ENCODE data around the gene TCP10L.
"Not testable (repeated sequence)": the region's sequence is repeated elsewhere in the genome, so short reads cannot be mapped to it uniquely, and the experiment has no call there.

TCP10L gene

DNA sequence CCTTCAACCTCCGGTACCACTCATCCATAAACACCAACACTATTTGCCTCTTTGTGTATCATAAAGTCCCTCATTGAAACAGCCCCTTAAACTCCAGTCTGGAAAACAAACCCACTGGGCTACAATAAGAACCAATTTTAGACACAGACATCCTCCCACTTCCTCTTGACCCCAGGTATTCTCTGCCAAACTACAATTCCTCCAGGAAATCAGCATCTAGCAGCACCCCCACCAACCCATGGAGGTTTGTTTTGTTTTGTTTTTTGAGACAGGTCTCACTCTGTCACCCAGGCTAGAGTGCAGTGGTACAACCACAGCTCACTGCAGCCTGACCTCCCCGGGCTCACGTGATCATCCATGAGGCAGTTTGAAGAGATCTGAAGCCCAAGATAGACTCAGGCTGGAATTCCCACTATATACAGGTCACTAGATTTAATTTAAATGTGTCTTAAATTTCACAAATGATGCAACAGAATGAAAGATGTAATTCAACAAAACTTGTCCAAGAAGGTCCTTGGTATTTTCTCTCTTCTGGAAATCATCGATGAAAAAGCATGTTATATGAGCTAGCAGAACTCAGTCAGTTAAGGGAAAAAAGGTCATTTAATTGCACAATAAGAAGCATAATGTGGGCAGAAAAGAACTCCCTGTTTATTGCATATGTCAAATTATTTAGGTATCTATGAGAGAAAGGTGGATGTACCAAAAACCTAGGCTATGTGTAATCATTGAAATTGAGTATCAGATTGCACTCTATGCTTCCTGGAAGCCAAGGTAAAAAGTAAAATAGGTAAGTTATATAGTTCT lies 30.3 kb downstream of the TCP10L start:
- DNase-seq (ENCODE audit: low read depth): no peak

DNA sequence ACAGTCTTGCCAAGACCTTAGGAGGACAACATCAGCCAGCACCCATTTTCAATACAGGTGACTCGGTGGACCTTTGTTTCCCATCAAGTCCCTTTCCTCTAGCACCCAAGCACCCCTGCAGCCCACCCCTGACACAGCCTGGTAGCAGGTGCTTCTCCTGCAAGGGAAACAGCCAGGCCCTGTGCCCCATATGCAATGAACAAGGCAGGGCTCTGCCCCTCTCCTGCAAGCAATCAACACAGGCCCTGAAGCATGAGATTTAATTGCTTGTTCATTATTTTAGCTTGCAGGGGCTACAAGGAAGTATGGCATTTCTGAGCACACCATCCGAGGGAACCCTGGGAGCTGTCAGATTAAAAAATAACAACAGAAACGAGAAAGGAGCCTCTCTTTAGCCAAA lies 35.4 kb downstream of the TCP10L start:
- DNase-seq (ENCODE audit: low read depth): no peak

DNA sequence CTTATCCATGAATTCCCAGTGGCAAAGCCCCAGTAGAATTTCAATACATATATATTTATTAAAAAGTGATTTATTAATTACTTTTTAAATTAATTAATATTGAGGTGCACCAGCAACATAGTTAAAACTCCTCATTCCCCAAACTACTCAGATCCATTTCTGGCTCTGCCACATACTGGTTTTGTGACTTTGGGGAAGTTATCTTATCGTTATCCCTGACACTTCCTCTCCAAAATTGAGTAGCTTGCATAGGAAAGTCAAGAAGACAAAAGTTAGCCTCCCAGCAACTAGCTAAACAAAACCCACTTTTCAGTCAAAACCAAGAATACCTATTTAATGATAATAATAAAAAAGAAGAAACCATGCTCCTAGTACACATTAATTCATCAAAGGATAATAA lies 35.9 kb downstream of the TCP10L start:
- no peak for DNase-seq (ENCODE audit: low read depth)

DNA sequence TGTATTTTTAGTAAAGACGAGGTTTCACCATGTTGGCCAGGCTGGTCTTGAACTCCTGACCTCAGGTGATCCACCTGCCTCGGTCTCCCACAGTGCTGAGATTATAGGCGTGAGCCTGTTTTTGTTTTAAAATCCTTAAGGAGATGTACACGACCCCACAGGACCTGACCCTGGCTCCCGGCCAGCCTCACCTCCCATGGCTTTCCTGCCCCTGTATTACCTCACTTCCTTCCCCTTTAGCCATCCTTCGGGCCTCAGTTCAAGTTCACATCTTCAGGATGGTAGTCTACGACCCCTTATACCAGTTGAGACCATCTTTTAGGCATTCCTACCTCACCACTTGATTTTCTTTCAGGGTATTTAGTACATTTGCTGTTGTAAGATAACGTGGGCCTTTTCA lies 36.3 kb downstream of the TCP10L start:
- DNase-seq (ENCODE audit: low read depth): no peak

DNA sequence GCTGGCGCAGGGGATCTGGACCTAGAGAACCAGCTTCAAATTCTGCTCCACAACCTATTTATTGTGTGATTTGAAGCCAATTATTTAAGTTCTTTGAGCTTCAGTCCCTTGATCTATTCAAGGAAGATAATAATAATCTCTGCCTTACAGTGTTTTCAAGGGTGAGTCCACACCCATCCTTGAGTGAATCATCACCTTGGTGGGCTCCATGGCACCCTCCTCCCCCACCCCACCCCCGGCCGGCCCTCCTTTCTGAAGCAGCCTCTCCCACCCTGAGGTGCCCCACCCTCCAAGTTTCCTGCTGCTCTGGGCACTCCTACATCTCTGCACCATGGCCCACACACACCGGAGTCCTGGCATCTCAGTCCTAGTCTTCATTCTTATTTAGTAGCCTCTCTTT lies 38.3 kb downstream of the TCP10L start:
- DNase-seq (ENCODE audit: low read depth): no peak

DNA sequence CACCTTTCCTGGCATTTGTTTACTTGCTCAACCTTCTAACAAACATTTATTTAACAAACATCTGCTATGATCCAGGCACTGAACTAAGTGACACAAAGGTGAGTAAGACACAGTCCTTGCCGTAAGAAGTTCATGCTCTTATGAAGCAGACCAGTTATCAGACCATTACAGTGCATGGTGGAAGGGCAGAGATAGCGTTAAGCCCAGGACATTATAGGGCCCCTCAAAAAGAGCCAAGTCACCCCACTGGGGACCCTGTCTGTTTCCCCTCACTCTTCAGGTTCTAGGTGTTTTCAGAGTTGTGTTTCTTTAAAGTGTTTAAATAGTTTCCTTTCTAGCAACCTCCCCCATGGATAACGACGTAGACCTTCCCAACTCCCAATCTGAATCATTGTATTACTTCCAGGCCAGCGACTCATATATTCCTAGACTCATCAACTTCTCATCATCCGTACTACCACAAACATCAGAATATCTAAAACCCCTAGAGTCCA lies 39.3 kb downstream of the TCP10L start:
- no peak for DNase-seq (ENCODE audit: low read depth)

DNA sequence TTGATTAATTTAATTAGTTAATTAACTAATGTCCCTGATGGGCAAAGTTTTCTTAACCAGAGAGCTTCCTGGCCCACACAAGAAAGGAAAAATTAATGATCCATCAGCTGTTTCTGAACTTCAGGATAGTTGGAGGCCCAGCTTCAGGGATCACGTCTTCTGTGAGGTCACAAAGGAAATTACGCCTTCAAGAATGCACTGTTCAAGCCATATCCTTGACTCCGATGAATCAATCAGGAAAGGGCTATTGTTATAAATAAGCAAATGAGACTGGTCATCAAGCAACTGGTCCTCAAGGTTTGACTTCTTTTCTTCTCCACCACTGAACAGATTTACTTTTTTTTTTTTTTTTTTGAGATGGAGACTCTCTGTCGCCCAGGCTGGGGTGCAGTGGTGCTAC lies 40.6 kb downstream of the TCP10L start:
- DNase-seq (ENCODE audit: low read depth): no peak

DNA sequence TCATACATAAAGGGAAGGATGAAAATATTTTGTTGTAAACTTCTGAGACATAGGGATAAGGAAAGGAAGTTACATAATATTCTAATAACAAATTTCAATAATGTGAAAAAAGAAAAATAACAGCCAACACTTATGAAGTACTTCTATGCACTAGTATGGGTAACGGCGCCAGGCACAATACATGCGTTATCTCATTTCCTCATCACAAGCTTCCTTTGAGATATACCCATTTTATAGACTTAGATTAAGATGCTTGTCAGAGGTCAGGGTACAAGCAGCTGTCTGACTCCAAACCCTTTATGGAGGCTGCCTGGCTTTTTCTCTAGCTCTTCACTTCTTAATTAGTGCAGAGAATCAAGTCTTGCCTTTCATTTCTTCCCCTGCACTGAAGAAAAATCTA lies 41.3 kb downstream of the TCP10L start:
- no peak for DNase-seq (ENCODE audit: low read depth)

DNA sequence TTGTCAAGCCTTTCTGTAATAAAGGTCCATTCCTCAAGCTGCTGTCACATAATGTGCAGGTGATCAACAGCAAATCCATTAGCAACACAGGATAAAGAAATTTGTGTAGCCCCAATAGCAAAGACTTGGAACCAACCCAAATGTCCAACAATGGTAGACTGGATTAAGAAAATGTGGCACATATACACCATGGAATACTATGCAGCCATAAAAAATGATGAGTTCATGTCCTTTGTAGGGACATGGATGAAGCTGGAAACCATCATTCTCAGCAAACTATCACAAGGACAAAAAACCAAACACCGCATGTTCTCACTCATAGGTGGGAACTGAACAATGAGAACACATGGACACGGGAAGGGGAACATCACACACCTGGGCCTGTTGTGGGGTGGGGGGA lies 42.3 kb downstream of the TCP10L start:
- not testable (repeated sequence) for DNase-seq (ENCODE audit: low read depth)

DNA sequence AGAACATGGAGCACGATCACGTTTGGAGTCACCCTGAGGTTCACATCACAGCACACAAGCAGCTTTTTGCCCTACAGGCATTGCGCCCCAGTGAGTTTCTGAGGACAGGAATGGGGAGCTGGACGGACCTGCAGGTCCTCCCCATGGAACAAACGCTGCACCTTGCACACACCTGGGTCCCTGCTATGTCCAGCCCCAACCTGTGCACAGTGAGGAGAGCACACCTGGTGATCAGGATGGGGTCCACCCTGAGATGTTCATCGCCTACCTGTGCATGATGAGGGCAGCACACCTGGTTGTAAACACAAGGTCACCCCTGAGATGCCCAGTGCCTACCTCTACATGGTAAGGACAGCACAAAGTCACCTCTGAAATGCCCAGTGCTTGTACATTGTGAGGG lies 45.9 kb downstream of the TCP10L start:
- DNase-seq (ENCODE audit: low read depth): no peak

DNA sequence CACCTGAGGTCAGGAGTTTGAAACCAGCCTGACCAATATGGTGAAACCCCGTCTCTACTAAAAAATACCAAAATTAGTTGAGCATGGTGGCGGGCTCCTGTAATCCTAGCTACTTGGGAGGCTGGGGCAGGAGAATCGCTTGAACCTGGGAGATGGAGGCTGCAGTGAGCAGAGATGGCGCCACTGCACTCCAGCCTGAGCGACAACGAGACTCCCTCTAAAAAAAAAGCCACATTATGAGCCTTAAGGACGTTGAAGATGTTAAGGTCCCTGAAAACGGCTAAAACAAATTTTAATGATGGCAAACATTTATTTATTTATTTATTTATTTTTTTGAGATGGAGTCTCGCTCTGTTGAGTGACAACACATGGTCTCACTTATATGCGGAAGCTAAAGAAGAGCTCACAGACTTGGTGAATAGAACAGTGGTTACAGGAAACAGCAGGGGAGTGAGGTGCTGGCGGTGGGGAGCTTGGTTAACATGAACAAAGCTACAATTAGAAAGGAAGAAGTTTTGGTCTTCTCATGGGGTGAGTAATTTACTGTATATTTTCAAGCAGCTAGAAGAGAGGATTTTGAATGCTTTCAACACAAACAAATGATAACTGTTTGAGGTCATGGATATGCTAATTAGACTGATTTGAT lies 47.1 kb downstream of the TCP10L start:
- DNase-seq (ENCODE audit: low read depth): peak; percentile 12

DNA sequence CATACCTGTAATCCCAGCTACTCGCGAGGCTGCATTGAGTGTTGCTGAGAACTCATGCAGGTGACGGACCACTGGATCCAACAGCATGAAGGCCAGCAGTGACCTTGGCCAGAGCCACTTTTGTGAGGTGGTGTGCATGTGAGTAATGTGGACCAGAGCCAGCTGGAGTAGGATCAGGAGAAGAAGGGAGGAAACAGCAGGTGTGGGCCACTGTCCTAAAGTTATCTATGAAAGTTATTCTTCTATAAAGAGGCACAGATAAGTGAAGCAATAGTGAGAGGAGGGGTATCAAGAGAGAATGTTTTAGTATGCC lies 47.8 kb downstream of the TCP10L start:
- DNase-seq (ENCODE audit: low read depth): no peak

DNA sequence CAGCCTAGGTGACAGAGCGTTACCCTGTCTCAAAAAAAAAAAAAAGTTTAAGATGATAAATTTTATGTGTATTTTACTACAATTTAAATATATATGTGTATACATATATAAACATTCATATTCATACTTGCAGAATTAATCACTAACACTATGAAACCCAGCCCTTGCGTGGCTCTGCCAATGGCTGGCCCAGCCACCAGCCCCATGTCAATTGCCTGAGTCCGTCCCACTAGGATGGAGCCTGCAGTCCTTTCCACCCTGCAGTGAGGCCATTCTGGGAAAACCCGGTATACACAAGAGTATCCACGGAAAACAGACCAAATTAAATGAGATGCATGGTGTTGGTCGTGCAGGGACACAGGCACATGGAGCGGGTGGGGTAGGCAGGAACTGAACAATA lies 49.7 kb downstream of the TCP10L start:
- no peak for DNase-seq (ENCODE audit: low read depth)

DNA sequence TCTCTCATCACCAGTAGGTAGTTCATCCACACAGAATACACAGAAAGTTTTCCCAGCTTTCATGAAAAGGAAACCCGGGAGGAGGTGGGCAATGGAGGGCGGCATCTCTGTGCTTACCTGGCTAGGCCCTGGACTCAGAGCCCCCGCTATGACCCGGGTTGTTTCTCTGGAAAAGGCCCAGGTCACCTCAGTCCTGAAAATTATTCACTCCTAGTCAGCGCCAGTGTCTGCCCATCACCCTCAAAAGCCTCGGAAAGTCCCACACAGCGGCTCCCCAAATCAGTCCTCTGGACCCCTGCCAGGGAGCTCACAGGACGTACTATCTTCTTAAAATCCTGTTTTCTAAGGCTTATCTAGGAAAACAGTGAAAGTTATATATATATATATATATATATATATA lies 51.2 kb downstream of the TCP10L start:
- DNase-seq (ENCODE audit: low read depth): no peak

DNA sequence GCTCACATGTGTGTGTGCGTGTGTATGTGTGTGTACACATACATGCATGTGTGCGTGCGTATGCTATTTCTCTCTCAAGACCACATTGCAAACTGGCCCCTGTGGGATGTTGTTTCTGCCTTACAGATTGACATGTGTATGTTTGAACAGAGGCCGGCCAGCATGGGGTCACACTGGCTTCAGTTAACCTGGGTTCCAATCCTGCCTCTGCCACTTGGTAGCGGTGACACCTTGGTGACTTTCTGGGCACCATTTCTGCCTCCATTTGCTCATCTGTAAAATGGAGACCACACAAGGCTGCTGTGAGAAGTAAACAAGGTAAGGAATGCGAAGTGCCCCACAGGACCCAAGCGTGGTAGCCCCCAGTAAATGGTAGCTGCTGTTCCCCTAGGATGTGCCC lies 51.7 kb downstream of the TCP10L start:
- DNase-seq (ENCODE audit: low read depth): no peak

DNA sequence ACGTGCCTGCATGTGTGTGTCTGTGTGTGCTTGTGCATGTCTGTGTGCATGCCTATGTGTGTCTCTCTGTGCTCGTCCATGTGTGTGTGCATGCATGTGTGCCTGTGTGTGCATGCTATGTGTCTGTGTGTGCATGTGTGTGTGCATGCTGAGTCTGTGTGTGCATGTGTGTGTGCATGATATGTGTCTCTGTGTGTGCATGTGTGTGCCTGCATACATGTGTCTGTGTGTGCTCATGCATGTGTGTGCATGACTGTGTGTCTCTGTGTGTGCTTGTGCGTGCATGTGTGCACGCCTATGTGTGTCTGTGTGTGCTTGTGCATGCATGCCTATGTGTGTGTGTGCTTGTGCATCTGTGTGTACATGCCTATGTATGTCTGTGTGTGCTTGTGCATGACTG lies 52.3 kb downstream of the TCP10L start:
- DNase-seq (ENCODE audit: low read depth): no peak

DNA sequence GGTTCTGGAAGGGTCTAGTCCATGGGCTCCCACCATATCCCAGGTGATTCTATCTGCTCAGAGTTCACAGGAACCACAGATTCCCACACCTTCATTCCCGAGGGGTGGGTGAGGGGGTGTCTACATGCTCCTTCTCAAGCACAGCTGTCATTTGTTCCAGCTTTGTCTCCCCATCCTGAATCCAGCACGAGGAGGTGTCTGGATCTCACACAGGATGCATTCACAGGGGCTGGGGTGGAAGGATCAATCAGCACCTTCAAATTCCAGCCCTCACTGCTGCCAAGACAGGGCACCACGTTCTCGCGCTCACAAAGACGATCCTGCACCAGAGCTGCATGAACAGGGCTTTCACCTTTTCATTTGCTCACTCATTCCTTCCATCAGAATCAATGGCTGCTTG lies 52.7 kb downstream of the TCP10L start:
- no peak for DNase-seq (ENCODE audit: low read depth)

DNA sequence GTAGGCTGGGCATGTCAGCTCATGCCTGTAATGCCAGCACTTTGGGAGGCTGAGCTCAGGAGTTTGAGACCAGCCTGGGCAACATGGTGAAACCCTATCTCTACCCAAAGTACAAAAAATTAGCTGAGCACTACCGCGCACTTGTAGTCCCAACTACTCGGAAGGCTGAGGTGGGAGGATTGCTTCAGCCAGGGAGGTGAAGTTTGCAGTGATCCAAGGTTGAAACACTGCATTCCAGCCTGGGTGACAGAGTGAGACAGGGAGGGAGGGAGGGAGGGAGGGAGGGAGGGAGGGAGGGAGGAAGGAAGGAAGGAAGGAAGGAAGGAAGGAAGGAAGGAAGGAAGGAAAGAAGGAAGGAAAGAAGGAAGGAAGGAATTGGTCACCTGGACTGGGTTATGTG lies 53.8 kb downstream of the TCP10L start:
- DNase-seq (ENCODE audit: low read depth): not testable (repeated sequence)

DNA sequence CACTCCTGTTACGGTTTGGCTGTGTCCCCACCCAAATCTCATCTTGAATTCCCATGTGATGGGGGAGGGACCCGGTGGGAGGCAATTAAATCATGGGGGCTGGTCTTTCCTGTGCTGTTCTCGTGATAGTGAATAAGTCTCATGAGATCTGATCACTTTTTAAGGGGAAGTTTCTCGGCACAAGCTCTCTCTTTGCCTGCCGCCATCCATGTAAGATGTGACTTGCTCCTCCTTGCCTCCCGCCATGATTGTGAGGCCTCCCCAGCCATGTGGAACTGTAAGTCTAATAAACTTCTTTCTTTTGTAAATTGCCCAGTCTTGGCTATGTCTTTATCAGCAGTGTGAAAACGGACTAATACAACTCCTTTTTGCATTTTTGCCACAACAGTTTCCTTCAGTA lies 54.5 kb downstream of the TCP10L start:
- DNase-seq (ENCODE audit: low read depth): not testable (repeated sequence)

DNA sequence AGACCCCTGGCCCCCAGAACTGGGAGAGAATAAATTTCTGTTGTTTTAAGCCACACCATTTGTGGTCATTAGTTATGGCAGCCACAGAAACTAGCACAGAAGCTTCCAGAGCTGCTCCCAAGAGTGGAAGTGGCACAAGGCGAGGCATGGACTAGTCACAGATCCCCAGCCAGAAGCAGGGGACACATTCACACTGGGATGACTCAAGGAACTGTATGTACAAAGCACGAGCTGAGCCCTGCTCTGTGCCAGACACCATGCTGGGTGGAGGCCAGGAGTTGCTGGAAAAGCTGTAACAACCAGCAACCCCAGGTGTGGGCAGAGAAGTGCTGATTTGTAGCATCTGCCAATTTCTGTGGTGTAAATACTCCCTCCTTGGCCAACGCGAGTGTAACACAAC lies 55.6 kb downstream of the TCP10L start:
- no peak for DNase-seq (ENCODE audit: low read depth)

DNA sequence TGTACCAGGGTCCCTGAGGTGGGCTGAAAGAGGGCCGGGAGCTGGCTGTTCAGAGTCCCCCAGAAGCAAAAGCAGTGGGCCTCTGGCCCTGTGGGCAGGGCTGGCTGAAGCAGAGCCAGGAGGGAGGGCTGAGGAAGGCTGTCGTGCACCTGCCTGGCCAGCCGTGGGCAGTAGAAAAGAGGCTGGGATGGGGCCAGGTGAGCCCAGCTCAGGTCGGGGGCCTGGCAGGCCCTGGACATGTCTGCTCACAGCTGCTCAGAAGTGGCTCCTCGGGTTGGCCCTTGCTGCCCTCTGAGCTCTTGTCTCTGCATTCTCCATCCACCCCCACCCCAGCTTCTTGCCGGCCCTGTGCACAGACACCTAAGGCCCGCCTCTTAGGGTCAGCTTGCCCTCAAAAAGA lies 60.0 kb downstream of the TCP10L start:
- DNase-seq (ENCODE audit: low read depth): no peak

DNA sequence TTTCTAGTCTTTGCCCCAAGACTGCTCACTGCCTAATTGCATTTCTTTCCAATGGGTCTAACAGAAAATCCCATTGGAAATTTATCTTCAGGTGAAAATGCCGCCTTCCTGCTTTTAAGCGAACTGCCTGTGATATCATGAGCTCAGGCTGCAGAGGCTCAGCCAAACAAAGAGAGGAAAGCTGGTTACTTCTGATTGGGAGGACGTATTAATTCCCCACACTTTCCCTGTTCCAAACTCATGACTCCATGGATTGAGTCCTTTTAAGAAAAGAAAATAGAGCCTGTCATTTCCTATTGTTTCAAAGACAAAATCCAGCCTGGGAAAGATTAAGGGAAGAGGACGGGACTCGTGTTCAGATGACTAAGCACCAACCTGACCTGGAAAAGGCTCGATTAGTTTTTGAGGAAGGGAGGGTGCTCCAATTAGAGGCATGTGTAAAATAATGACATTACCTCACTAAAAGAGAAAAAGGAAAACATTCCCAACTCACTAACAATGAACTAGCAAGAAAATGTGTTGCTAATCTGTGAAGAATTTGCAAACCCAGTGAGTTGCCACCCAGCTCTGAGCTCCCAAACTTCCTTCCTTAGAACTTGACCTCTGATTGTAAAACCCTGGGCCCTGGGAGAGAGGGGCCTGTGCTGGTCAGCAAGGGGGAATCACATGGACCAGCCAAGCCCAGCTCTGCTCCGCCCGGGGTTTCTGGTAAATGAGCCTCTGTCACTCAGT lies 61.2 kb downstream of the TCP10L start:
- DNase-seq (ENCODE audit: low read depth): no peak

All from stimulated activated CD8-positive, alpha-beta memory T cell treated with anti-CD3 and anti-CD28 coated beads, Interleukin-12 subunit alpha, Interleukin-12 subunit beta, amount 100 ng/mL, for 1 hour (primary cell).